Measurements from ENCODE around the gene ELOVL6. TPM values are rescaled to one million over a fixed set of nuclear protein-coding genes. Genes with fewer than 3 reads are reported as not detected.

The ELOVL6 gene
- total and polyA plus RNA-seq, 10 of the 15 experiments (the other 5 are each of a cell fraction or from before 2014, with no cell fraction given) = 3.9 to 33.5 (median 8.1) TPM

- TF ChIP-seq ETV6 (conservative IDR thresholded peaks at IDR 0.05 in 1 of 2, IDR thresholded peaks at IDR 0.05 in 1 of 2; ENCODE audit: borderline replicate concordance in 1 of 2, low read depth in 1 of 2) (no peak), POU2F2 (IDR thresholded peaks at IDR 0.05; ENCODE audit: borderline replicate concordance, low read depth, low read length) (no peak), POLR2A (IDR thresholded peaks at IDR 0.05; ENCODE audit: low read depth, low read length) (no peak), FOS (IDR thresholded peaks at IDR 0.05; ENCODE audit: borderline replicate concordance, extremely low read depth, insufficient read length) (no peak), USF2 (IDR thresholded peaks at IDR 0.05; ENCODE audit: borderline replicate concordance, low read depth, low read length) (no peak), ZNF274 (IDR thresholded peaks at IDR 0.05; ENCODE audit: insufficient read depth, insufficient read length) (no peak)
Measured at GRCh38 chr4:110164856-110165255, 33.6 kb downstream of the ELOVL6 start (continued).

GRCh38 chr4:110164251-110164650, 34.2 kb downstream of the ELOVL6 start:
- POLR2A ChIA-PET = interaction anchor here (1.2 to 1.7 kb wide), 3 partner anchors 10 to 44 kb away, joined by 3 to 12 read pairs (median 5); no protein-coding TSS in a partner anchor

More at GRCh38 chr4:110164251-110164650, 34.2 kb downstream of the ELOVL6 start:
- 95% methylated on average over 5 of the region's 5 CpGs for WGBS (ENCODE audit: insufficient coverage, insufficient replicate concordance, low lambda C conversion rate, missing lambda C conversion rate)
- Histone ChIP-seq H3K27ac (ENCODE audit: control insufficient read depth, insufficient read depth) (no peak overlapping the region), H2AFZ (ENCODE audit: control insufficient read depth, low read depth, low read length) (no peak overlapping the region), H3K27me3 (replicated peaks in 1 of 2; ENCODE audit: control insufficient read depth in 2 of 2, insufficient read depth in 2 of 2, low read length in 1 of 2) (no peaks in the 10 kb centered on the region), H3K4me2 (ENCODE audit: control insufficient read depth, insufficient read depth) (no peak overlapping the region), H3K9me3 (replicated peaks; ENCODE audit: control insufficient read depth, insufficient read depth, low read length) (no peaks in the 10 kb centered on the region; the same call in 2 of the 3 replicates), H3K4me1 (ENCODE audit: control insufficient read depth, insufficient read depth, low read length) (no peaks in the 10 kb centered on the region), H4K20me1 (ENCODE audit: control insufficient read depth, insufficient read depth) (no peaks in the 10 kb centered on the region), H3K79me2 (ENCODE audit: control insufficient read depth, insufficient read depth, low read length) (no peaks in the 10 kb centered on the region), H3K9ac (ENCODE audit: control insufficient read depth, insufficient read depth, low read length) (no peak overlapping the region), H3K36me3 (ENCODE audit: control insufficient read depth in 2 of 2, insufficient read depth in 2 of 2, low read length in 1 of 2) (no peaks in the 10 kb centered on the region), H3K4me3 (no peak overlapping the region)
- intact Hi-C loops (cut with micrococcal nuclease; ENCODE audit: unreplicated experiment) (no loop called here), in situ Hi-C loops (cut with MboI) (no loop called here)
- ATAC-seq (no peak), FAIRE-seq (no peak), DNase-seq (ENCODE audit: low read depth, low spot score) (no peak)
- no TSS peak for BruUV-seq (replicated peaks)
- ChIA-PET CTCF (interaction anchor here (0.8 to 1.0 kb wide), 3 partner anchors 19 to 24 kb away, joined by 3 read pairs; no protein-coding TSS in a partner anchor), SMC1A (ENCODE audit: uncharacterized antibody, unreplicated experiment) (interaction anchor here (1.2 to 5.0 kb wide), 8 partner anchors 10 to 158 kb away, joined by 3 to 27 read pairs (median 4); partner anchors contain the start of gene ELOVL6), RAD21 (ENCODE audit: unreplicated experiment) (interaction anchor here (0.8 to 1.5 kb wide), 3 partner anchors 20 to 115 kb away, joined by 3 to 6 read pairs (median 3); no protein-coding TSS in a partner anchor)
- no peak for TF ChIP-seq MAX (IDR thresholded peaks at IDR 0.05; ENCODE audit: low read depth, low read length)
- no peak for TF ChIP-seq PKNOX1 (IDR thresholded peaks at IDR 0.05)
- TF ChIP-seq KAT2A (conservative IDR thresholded peaks at IDR 0.05; ENCODE audit: control insufficient read depth, low read depth, low read length) = no peak
- TF ChIP-seq NR2C1 (IDR thresholded peaks at IDR 0.05) = no peak
- TF ChIP-seq POLR2AphosphoS5 (IDR thresholded peaks at IDR 0.05; ENCODE audit: low read length) = no peak
